GM18870 (cell line): Measurements from ENCODE around the gene MAK.
"Not testable (repeated sequence)": the region's sequence is repeated elsewhere in the genome, so short reads cannot be mapped to it uniquely, and the experiment has no call there.

Source experiments
- ATAC-seq: cut with Tn5 transposase; IDR thresholded peaks from one replicate; pipeline ENCODE4 v1.9.1; 2021; ENCODE audit warnings: moderate library complexity; ENCODE audit not compliant: unreplicated experiment

MAK gene

GRCh38 chr6:10792101-10792500, 46.2 kb downstream of the MAK start:
- no peak for ATAC-seq

- no peak for ATAC-seq
Measured at GRCh38 chr6:10791673-10792072, 46.7 kb downstream of the MAK start.

GRCh38 chr6:10779076-10779475, 59.3 kb downstream of the MAK start:
- no peak for ATAC-seq

GRCh38 chr6:10778230-10778629, 60.1 kb downstream of the MAK start:
- ATAC-seq = no peak

- ATAC-seq = no peak
Measured at GRCh38 chr6:10771371-10771894, 66.9 kb downstream of the MAK start.

GRCh38 chr6:10769419-10769818, 68.9 kb downstream of the MAK start:
- no peak for ATAC-seq

- no peak for ATAC-seq
Measured at GRCh38 chr6:10763006-10763405, 75.3 kb downstream of the MAK start.

- no peak for ATAC-seq
Measured at GRCh38 chr6:10759884-10760329, 78.4 kb downstream of the MAK start.

GRCh38 chr6:10759312-10759839, 79.0 kb downstream of the MAK start:
- peak; percentile 67 for ATAC-seq

GRCh38 chr6:10756085-10756484, 82.3 kb downstream of the MAK start:
- ATAC-seq = no peak

GRCh38 chr6:10751757-10752156, 86.6 kb downstream of the MAK start:
- not testable (repeated sequence) for ATAC-seq

GRCh38 chr6:10750568-10750967, 87.8 kb downstream of the MAK start:
- not testable (repeated sequence) for ATAC-seq

- no peak for ATAC-seq
Measured at GRCh38 chr6:10749734-10750133, 88.6 kb downstream of the MAK start.

- ATAC-seq = peak; percentile 87
Measured at GRCh38 chr6:10747251-10747972, 90.9 kb downstream of the MAK start, which contains the start of gene TMEM14B. TMEM14B (plus strand) TSS chr6:10747805; CDS start chr6:10749246, 1,441 bp downstream.

- ATAC-seq = no peak
Measured at GRCh38 chr6:10746915-10747250, 91.5 kb downstream of the MAK start.

GRCh38 chr6:10745116-10745515, 93.2 kb downstream of the MAK start:
- no peak for ATAC-seq

- no peak for ATAC-seq
Measured at GRCh38 chr6:10743515-10743914, 94.8 kb downstream of the MAK start.

- ATAC-seq = no peak
Measured at GRCh38 chr6:10742251-10742650, 96.1 kb downstream of the MAK start.

- not testable (repeated sequence) for ATAC-seq
Measured at GRCh38 chr6:10741643-10742042, 96.7 kb downstream of the MAK start.

GRCh38 chr6:10740061-10740460, 98.3 kb downstream of the MAK start:
- no peak for ATAC-seq

GRCh38 chr6:10736731-10737130, 101.6 kb downstream of the MAK start:
- no peak for ATAC-seq

GRCh38 chr6:10733863-10734262, 104.5 kb downstream of the MAK start:
- ATAC-seq = no peak
